ENCODE data around the gene NOS1. TPM values are rescaled to one million over a fixed set of nuclear protein-coding genes. Genes with fewer than 3 reads are reported as not detected.

NOS1 gene
- total RNA-seq, 1 experiment from 2014 or later: not detected

GRCh38 chr12:117171499-117172162 is 189.8 kb downstream of the NOS1 start:
- H3K4me3 ChIP-seq: no peak overlapping the region
- DNase-seq (ENCODE audit: low read depth in 1 of 2, low spot score in 2 of 2): no peak
- H3K27ac ChIP-seq: no peak overlapping the region
- no peaks in the 10 kb centered on the region for H3K4me1 ChIP-seq (replicated peaks)
- no peaks in the 10 kb centered on the region for H3K9me3 ChIP-seq (replicated peaks)
- no peaks in the 10 kb centered on the region for H3K27me3 ChIP-seq (replicated peaks)
- peaks cover 71% of the 10 kb centered on the region for H3K36me3 ChIP-seq

- Histone ChIP-seq H3K4me1 (replicated peaks) (no peaks in the 10 kb centered on the region), H3K9me3 (replicated peaks) (no peaks in the 10 kb centered on the region), H3K4me3 (no peak overlapping the region), H3K27me3 (replicated peaks) (no peaks in the 10 kb centered on the region), H3K27ac (no peak overlapping the region), H3K36me3 (peaks cover 67% of the 10 kb centered on the region)
- no peak for DNase-seq (ENCODE audit: low read depth in 1 of 2, low spot score in 2 of 2)
These were observed 191.9 kb downstream of the NOS1 start for GRCh38 chr12:117169548-117169947.

- Histone ChIP-seq H3K4me1 (replicated peaks) (no peaks in the 10 kb centered on the region), H3K4me3 (no peak overlapping the region), H3K36me3 (peaks cover 66% of the 10 kb centered on the region), H3K27me3 (replicated peaks) (no peaks in the 10 kb centered on the region), H3K9me3 (replicated peaks) (no peaks in the 10 kb centered on the region), H3K27ac (no peak overlapping the region)
- DNase-seq (ENCODE audit: low read depth in 1 of 2, low spot score in 2 of 2): no peak
These were observed 192.4 kb downstream of the NOS1 start for GRCh38 chr12:117168976-117169375.

GRCh38 chr12:117167769-117168168 is 193.7 kb downstream of the NOS1 start:
- Histone ChIP-seq H3K27ac (no peak overlapping the region), H3K9me3 (replicated peaks) (no peaks in the 10 kb centered on the region), H3K4me1 (replicated peaks) (no peaks in the 10 kb centered on the region), H3K36me3 (peaks cover 64% of the 10 kb centered on the region), H3K27me3 (replicated peaks) (no peaks in the 10 kb centered on the region), H3K4me3 (no peak overlapping the region)
- DNase-seq (ENCODE audit: low read depth in 1 of 2, low spot score in 2 of 2): no peak

- H3K4me3 ChIP-seq: no peak overlapping the region
- no peak for DNase-seq (ENCODE audit: low read depth in 1 of 2, low spot score in 2 of 2)
- H3K36me3 ChIP-seq: peaks cover 64% of the 10 kb centered on the region
- H3K27me3 ChIP-seq (replicated peaks): no peaks in the 10 kb centered on the region
- no peaks in the 10 kb centered on the region for H3K9me3 ChIP-seq (replicated peaks)
- H3K4me1 ChIP-seq (replicated peaks): no peaks in the 10 kb centered on the region
- no peak overlapping the region for H3K27ac ChIP-seq
These were observed 195.3 kb downstream of the NOS1 start for GRCh38 chr12:117166107-117166506.

- DNase-seq (ENCODE audit: low read depth in 1 of 2, low spot score in 2 of 2): no peak
- Histone ChIP-seq H3K4me3 (no peak overlapping the region), H3K4me1 (replicated peaks) (no peaks in the 10 kb centered on the region), H3K27me3 (replicated peaks) (no peaks in the 10 kb centered on the region), H3K9me3 (replicated peaks) (no peaks in the 10 kb centered on the region), H3K27ac (no peak overlapping the region), H3K36me3 (peaks cover 60% of the 10 kb centered on the region)
These were observed 196.1 kb downstream of the NOS1 start for GRCh38 chr12:117165342-117165741.

GRCh38 chr12:117162633-117163032 is 198.8 kb downstream of the NOS1 start:
- Histone ChIP-seq H3K27ac (no peak overlapping the region), H3K36me3 (peaks cover 58% of the 10 kb centered on the region), H3K27me3 (replicated peaks) (no peaks in the 10 kb centered on the region), H3K4me3 (no peak overlapping the region), H3K9me3 (replicated peaks) (no peaks in the 10 kb centered on the region), H3K4me1 (replicated peaks) (no peaks in the 10 kb centered on the region)
- no peak for DNase-seq (ENCODE audit: low read depth in 1 of 2, low spot score in 2 of 2)

- Histone ChIP-seq H3K9me3 (replicated peaks) (no peaks in the 10 kb centered on the region), H3K4me1 (replicated peaks) (no peaks in the 10 kb centered on the region), H3K27ac (no peak overlapping the region), H3K36me3 (peaks cover 56% of the 10 kb centered on the region), H3K27me3 (replicated peaks) (no peaks in the 10 kb centered on the region), H3K4me3 (no peak overlapping the region)
- no peak for DNase-seq (ENCODE audit: low read depth in 1 of 2, low spot score in 2 of 2)
These were observed 199.3 kb downstream of the NOS1 start for GRCh38 chr12:117162167-117162539.

GRCh38 chr12:117161460-117162166 is 199.8 kb downstream of the NOS1 start:
- Histone ChIP-seq H3K9me3 (replicated peaks) (no peaks in the 10 kb centered on the region), H3K27ac (no peak overlapping the region), H3K4me3 (no peak overlapping the region), H3K27me3 (replicated peaks) (no peaks in the 10 kb centered on the region), H3K36me3 (peaks cover 50% of the 10 kb centered on the region), H3K4me1 (replicated peaks) (no peaks in the 10 kb centered on the region)
- no peak for DNase-seq (ENCODE audit: low read depth in 1 of 2, low spot score in 2 of 2)

- peaks cover 56% of the 10 kb centered on the region for H3K36me3 ChIP-seq
- no peak for DNase-seq (ENCODE audit: low read depth in 1 of 2, low spot score in 2 of 2)
- no peaks in the 10 kb centered on the region for H3K4me1 ChIP-seq (replicated peaks)
- H3K27me3 ChIP-seq (replicated peaks): no peaks in the 10 kb centered on the region
- no peak overlapping the region for H3K27ac ChIP-seq
- no peaks in the 10 kb centered on the region for H3K9me3 ChIP-seq (replicated peaks)
- H3K4me3 ChIP-seq: no peak overlapping the region
These were observed 201.8 kb downstream of the NOS1 start for GRCh38 chr12:117159674-117160073.

GRCh38 chr12:117158911-117159553 is 202.4 kb downstream of the NOS1 start:
- Histone ChIP-seq H3K27ac (no peak overlapping the region), H3K4me1 (replicated peaks) (no peaks in the 10 kb centered on the region), H3K9me3 (replicated peaks) (no peaks in the 10 kb centered on the region), H3K4me3 (no peak overlapping the region), H3K36me3 (peaks cover 56% of the 10 kb centered on the region), H3K27me3 (replicated peaks) (no peaks in the 10 kb centered on the region)
- no peak for DNase-seq (ENCODE audit: low read depth in 1 of 2, low spot score in 2 of 2)

Other genes starting within 250 kb of the NOS1 start
- 25.3 and 37.1 TPM in 2 replicates for gene FBXO21, start 171.2 kb downstream of the NOS1 start, total RNA-seq (2014; rRNA removed; shearing (Covaris generic))